OCI-M1 (cell line): ENCODE measurements around the gene ZFYVE26.
"Not testable (repeated sequence)": the region's sequence is repeated elsewhere in the genome, so short reads cannot be mapped to it uniquely, and the experiment has no call there.

Experiments
- DNase-seq: peaks from one replicate; lab custom pipeline; 2025; lab: John Stamatoyannopoulos, UW

The ZFYVE26 gene

DNA sequence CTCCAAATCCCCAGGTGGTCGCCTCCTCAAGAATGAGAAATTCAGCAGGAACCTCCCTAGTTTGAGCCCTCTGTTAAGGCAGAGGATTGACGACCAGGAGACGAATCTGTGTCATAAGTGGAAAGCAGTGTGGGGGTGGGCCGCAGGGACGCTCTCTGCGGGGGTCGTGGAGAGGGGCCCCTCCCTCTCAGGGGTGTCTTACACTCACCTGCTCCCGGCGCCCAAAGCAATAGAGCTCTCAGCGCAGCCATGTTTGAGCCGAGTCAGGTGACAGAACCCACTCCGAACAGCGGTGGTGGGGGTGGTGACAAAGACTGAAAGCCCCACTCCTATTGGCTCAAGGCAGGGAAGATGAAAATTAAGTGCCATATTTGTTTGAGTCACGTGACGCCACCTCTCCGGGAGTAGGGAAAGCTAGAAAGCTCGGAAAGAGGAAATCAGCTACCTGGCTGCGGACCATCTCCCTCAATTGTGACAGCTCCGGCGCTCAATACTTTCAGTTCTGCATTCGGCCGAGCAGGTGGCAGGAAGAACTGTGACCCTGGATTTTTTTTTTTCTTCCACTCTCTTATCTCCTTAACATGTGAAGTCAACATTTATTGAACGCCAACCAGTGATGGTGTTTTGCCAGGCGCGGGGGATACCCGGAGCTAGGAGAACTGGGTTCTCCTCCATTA is at the start of gene ZFYVE26:
Gene ZFYVE26, minus strand, starts transcription at position 265 of the 677 bp plus-strand sequence. CDS start 627 bp downstream, outside the sequence.
- DNase-seq = peak; percentile 97

DNA sequence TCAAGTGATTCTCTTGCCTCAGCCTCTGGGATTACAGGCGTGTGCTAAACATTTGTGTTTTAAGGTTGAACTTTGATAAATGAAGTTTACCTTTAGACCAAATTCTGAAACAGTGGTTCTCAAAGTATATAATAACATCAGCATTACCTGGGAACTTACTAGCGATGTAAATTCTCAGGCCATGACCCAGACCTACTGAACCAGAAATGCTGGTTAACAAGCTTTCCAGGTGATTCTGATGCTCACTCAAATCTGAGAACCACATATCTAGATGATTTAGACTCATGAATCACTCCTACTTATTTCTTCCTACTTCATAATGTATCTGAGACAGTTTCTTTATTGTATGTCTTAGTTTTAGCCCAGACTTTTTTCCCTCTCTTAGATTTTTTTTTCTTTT is 46.8 kb upstream of the ZFYVE26 start:
- DNase-seq = no peak

DNA sequence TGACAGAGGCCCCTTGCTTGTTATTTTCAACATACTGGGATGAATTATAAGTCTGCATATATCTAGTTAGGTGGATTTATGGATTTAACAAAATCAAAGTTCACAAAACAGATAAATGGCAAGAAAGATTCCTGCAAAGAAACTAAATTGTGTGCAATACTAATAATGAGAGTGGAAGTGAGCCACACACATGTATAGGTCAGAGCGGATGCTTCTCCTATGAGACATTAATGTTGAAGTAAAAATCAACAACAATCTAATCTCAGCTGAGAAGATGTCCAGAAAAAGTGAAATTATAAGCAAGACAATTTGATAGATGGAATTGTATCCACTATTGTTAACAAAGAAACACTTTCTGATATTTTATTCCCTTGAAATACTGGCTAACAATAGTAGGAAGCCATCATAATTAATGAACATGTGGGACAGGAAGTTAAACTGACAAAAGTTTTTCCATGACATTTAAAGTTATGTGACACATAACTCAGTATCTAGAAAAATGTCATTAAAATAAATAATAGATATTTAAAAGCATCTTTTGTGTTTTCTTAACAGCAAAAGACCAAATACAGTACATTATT is 42.9 kb upstream of the ZFYVE26 start:
- no peak for DNase-seq

DNA sequence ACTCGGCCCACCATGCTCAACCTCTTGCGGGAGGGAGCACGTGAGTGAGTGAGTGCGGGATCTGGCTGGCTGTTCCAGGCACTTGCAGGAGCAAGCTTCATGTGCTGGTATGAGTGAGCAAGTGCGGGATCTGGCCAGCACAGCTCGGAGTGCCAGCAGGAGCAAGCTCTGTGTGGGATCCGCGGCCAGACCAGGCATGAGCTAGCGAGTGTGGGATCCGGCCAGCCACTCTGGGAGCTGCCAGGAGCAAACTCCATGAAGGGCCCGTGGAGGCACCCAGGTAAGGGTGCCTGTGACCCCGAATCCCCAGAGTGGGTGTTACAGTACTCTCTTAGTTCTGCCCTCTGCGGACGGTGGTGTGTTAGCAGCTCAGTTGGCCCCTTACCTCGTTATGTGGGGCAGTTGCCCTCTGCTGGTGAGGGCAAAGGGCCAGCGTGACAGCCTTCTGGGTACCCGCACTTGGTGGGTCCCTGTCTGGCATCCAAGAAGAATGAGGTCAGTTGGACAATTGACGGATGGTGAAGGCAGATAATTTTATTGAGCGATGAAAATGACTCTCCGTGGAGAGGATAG is 41.5 kb upstream of the ZFYVE26 start:
- DNase-seq = no peak

DNA sequence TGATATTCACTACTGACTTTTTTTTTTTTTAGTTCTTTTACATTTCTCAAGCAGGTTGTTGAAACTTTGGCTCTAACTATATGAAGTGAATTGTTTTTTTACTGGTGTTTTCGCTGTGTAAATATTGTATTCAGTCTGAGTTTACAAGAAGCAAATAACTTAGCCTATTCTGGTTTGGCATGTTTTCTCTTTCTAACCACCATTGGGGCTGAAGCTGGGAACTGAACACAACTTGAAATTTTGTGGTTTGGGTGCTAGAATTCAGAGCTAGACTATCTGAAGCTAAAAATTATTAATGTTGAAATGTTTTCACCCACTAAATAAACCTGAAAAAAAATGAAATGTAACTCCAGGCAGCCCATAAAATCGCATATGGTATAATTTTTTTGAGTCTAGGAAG is 40.4 kb upstream of the ZFYVE26 start:
- DNase-seq = no peak

DNA sequence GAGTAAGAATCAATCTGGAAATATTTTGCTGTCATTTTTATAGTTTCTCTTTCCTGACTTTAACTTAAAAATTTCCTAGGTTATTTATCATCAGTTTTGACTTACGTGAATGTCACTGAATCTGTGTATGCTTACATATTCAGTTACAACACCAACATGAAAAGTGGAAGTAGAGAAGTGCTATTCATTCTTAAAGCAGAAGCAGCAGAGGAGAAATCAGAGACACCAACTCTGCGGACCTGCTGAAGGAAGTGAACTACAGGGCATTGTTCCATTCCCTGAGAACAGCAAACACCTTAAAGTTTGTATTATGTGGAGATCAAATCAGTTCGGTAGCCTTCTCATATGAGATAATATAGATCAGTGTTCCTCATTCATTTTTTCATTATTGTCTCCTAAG is 37.3 kb upstream of the ZFYVE26 start:
- no peak for DNase-seq

DNA sequence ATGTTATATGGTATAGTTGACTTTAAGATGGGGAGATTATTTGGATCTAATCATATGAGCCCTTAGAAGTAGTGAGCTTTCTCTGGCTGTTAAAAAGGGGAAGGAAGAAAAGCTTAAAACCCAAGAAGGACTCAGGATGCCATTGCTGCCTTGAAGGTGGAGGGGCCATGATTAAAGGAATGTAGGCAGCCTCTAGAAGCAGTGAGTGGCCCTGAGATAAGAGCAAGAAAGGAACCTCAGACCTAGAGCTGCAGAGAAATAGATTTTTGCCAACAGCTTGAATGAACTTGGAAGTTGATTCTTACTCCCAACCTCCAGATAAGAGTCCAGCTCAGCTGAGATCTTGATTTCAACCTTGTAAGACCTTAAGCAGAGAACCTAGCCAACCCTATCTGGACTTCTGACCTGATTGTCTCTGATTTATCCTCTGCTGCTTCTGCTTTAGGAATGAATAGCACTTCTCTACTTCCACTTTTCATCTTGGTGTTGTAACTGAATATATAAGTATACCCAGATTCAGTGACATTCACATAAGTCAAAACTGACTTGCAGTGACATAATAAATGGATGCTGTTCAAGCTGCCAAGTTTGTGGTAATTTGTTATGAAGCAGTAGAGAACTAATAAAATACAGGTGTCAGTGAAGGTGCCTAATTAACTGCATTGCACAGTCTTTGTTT is 36.7 kb upstream of the ZFYVE26 start:
- peak; percentile 42 for DNase-seq

DNA sequence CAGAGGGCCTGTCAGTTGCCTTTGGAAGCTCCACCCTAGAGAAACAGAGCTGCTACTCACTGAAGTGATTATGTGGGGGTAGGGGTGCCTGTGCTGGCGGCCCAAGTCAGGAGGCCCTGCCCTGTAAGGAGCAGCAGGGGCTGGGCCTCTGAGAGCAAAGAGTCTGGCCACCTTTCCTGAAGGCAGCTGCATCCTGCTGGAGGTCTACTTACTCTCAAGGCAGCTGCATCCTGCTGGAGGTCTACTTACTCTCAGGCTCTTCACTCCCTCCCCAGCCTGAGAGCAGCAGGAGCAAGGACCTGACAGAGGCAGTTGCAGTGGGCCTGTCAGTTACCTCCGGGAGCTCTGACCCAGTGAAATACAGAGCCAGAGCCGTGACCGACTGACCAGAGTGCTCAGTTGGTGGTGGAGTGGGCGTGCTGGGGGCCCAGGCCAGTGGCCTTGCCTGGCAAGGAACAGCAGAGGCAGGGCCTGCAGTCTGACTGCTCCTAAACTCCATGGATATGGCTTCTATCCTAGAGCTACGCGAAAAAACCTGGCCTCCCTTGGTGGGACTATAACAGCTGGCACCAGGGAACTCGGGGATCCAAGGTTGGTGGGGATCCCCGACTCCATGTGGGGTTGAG is 35.5 kb upstream of the ZFYVE26 start:
- no peak for DNase-seq

DNA sequence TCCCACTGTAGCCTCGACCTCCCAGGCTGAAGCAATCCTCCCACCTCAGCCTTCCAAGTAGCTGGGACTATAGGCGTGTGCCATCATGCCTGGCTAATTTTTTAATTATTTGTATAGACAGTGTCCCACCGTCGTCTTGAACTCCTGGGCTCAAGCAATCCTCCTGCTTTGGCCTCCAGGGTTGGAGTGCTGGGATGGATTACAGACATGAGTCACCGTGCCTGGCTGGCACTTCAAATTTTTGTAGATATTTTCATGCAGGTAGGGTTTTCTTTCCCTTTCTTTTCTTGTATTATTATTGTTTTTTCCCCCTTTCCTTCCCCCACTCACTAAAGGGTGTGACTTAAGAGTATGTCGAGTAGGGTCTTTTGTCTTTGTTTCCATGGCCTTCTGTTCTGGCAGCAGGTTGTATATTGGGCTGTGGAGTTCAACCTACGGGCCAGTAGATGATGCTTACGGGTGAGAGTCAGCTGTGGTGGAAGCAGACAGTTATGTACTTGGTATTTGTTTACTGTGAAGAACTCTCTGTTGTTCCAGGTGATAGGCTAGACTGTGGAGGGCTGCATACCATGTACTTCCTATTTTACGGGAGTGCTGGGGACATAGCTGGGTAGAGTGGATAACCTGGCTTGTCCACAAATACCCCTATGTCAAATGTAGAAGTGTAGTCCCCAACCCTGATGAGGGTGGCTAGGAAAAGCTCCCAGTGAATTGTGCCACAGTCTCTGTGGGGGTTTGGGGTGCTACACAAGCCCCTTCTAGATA is 33.9 kb upstream of the ZFYVE26 start:
- no peak for DNase-seq

DNA sequence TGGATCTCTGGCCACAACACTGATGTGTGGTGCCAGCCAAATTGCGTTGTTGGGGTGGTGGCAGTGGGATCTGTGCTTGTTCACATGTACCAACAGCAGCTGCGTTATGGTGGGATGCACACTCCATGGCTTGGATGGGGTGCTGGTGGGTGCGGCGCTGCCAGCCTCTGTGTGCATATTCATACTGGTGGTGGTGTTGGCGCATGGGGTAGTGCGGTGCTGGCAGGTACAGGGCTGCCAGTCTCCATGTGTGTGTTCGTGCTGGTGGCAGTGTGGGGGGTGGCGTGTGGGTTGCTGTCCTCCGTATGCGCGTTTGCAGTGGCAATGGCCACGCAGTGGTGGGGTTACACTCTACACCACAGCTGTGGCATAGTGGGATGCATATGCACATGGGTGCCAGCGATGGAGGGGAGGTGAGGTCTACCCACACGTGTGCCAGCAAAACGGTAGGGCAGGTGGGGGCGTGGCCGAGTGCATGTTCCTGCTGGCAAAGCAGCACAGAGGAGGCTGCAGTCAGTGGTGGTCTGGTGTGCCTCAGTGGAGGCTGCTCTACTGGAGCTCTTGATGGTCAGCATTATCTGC is 29.7 kb upstream of the ZFYVE26 start:
- DNase-seq = no peak

DNA sequence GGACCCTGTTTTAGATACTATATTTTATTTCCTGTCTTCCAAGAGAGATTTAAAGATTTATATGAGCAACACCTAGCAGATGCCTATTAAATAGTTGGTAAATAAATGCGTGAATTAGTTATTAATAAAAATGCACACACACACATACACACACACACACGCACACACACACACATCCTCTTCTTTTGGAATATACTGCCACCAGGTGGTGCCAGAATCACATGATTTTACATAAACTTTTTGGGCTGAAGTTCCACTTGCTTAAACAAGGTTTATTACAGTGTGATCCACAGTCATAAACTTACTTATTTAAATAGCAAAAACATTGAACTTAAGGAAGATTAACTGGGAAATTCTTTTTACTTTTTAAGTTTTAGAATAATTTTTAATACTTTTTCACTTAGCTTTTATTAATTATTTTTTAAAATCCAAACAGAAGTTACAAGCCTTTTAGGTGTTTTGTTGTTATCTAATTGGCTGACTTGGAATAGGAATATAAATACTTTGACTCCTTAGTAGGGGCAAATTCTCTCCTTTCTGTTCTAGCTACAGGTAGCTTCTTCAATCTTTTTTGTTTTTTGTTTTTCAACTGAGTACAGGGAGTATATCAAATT is 20.7 kb upstream of the ZFYVE26 start:
- DNase-seq = peak; percentile 73

DNA sequence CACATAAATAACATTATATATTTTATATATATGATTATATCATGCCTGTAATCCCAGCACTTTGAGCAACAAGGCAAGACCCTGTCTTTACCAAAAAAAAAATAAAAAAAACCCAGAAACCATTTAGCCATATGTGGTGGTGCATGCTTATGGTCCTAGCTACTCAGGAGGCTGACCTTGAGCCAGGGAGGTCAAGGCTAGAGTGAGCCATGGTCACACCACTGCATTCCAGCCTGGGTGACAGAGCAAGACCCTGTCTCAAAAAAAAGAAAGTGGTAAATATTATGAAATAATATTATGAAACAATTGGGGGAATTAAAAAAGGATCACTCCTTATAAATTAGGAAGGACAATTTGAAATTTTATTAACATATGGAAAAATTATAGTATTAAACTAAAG is 19.2 kb upstream of the ZFYVE26 start:
- DNase-seq = no peak

DNA sequence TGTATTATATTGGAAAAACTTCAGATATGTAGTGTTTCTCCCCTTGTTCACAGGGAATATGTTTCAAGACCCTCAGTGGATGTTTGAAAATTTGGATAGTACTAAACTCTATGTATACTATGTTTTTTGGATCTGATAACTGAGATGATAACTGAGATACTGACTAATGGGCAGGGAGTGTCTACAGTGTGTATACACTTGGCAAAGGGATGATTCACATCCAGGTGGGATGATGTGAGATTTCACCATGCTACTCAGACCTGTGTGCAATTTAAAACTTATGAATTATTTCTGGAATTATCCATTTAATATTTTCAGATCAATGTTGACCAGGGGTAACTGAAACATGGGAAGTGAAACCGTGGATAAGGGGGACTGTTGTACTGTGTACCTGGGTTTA is 17.0 kb upstream of the ZFYVE26 start:
- no peak for DNase-seq

DNA sequence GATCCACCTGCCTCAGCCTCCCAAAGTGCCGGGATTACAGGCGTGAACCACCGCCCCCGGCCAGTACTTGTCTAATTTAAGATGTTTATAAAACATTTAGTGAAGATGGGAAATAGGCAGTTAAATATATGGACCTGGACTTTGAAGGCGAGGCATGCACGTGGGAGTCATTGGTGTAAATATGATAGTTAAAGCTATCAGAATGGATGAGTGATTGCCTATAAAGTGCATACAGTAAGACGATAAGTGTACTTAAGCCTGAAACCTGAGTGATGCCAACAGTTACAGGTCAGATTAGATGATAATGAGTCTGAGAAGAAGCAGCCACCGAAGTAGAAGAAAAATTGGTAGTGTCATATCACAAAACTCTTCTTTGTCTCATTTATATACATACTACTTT is 14.7 kb upstream of the ZFYVE26 start:
- no peak for DNase-seq

DNA sequence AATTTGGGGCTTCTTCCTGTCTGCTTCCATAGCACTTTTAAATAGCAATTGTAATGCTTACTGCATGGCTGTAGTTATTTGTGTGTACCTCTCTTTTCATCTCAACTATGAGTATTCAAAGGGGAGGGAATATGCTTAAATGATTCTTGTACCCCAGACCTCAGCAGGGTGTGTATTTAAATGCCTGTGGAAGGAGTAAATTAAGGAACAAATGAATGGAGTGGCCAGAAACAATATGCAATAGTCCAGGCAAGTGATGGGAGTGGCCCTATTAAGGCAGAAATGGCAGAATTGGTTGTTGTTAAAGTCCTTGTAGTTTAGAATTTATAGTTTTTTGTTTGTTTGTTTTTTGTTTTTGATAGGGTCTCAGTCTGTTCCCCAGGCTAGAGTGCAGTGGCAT is 4.7 kb upstream of the ZFYVE26 start:
- no peak for DNase-seq

DNA sequence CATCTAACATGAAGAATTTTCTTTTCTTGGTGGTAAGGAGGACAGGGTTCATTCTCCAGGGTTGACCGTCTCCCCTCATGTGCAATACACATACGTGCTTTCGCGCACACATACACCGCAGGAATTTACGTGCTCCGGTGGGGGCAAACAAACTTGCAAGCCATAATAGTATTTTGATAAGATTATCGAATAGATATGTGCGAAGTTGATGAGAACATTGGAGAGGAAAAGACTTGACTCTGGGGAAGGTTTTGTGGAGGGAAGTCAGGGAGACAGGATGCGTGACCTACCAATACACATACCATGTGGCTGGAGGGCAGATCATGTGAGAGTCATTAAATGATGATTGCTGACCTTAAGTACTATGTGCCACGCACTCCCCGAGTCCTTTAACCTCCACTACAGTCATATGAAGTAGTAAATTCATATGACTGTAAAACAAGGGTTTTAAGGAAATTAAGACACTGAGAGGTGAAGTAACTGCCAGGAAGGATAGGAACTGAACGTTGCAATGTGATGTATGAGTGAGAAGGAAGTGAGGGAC is 4.1 kb upstream of the ZFYVE26 start:
- peak; percentile 40 for DNase-seq

DNA sequence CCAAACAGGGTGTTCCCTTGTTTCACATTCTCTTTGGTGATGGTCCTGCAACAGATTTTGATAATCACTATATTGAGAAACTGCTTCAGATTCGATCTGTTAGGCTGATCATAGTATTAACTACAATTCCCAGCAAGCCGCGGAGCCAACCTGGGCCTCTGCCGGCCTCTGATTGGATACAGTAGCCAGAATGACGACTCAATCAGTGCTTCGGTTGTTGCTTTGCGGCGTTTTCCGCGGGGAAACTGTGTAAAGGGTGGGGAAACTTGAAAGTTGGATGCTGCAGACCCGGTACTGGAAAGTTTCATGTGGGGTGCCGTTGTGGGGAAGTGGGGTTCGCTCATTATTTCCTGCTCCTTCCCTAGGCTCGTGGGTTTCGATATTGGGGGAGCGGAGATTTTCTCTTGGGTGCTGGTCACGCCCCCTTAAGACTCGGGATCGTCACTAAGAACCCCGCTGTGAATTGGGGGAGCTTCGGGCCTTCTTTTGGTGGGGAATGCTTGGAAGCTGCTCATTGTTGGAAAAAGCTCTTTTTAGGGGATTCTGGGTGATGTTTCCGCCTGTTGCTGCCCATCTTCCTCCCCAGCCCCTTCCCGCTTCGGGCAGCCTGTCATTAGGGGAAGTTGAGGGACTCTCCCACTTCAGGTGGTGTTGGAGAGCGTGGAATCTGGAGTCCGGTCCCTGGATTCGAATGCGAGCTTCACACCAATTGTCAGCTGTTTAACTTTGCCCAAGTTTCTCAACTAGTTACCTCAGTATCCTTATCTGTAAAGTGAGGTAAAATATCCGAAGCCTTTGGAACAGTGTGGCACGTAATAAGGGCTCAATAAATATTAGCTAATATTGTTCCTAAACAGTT is 3.4 kb upstream of the ZFYVE26 start, which contains the start of gene RAD51B:
Gene RAD51B, plus strand, starts transcription at position 217 of the 859 bp plus-strand sequence.
- DNase-seq = peak; percentile 87

DNA sequence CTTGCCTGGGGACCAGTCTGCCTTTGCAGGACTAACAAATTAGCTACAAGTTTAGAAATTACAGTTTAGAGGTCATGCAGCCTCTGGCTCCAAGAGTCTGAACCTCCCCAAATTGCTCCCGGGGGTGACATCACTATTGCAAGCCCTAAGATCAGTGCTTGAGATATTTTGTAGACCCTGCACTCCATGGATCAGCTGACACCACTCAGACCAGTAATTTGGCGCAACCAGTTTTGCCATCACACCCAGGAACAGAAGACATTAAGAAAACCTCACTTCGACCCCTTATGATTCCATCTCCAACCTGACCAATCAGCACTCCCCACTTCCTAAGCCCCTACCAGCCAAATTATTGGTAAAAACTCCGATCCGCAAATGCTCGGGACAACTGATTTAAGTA is 2.1 kb upstream of the ZFYVE26 start:
- not testable (repeated sequence) for DNase-seq

DNA sequence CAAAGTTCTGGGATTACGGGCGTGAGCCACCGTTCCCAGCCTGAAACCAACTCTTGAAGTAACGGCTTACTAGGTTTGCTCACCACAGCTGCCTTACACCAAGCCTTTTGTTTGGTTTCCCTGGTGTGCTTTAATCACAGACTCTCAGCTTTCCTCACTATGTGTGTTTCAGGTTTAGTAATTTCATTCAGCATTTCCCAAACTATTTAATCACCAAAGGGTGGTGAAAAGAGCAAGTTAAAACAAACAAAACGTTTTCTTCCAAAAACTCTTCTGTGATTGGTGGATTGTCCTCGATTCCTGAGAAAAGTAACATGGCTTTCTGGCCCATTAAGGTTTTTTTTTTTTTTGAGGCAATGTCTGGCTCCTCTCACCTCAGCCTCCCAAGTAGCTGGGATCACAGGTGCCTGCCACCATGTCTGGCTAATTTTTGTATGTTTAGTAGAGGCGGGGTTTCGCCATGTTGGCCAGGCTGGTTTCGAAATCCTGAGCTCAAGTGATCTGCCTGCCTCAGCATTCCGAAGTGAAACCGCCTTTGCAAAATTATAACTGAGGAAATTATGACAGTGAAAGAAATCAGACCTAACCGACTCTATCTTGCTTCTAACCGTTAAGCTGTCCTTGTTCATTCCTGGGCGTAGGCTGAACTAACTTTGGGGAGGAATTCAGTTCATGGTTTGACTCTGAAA is 1.5 kb upstream of the ZFYVE26 start:
- DNase-seq = no peak
